Pancreas (tissue), 10 donors: ENCODE results near the gene AP3S1. TPM values are rescaled to one million over a fixed set of nuclear protein-coding genes. Genes with fewer than 3 reads are reported as not detected.

Experiments
- ATAC-seq, 4 donors: fragments of 200-7000 bp; cut with Tn5 transposase; one replicate each; pipeline versions ENCODE4 v1.8.0 to v1.9.1; 2020; ENCODE audit warnings: mild to moderate bottlenecking in 4 of 4, moderate library complexity in 4 of 4
- DNase-seq, 6 donors: peaks; one replicate each; pipeline ENCODE4 v3.0.0-alpha.2; 2020
- FAIRE-seq: peaks from 2 replicates; lab custom pipeline; 2012; peaks lifted over from hg19 to GRCh38; lab: Jason Lieb, UNC
- H3K27ac ChIP-seq, 4 donors: fragments of 200-600 bp; sonication (generic); 1 replicate in 3 of 4; 2 replicates in 1 of 4; pipeline versions ENCODE4 v1.5.0 to v1.8.0; 2020
- H3K27me3 ChIP-seq, 4 donors: fragments of 200-600 bp; one replicate each; pipeline ENCODE4 v1.8.0; 2021
- H3K36me3 ChIP-seq, 3 donors: fragments of 200-600 bp; sonication (generic) in 1 of 3; one replicate each; pipeline versions ENCODE4 v1.5.0 to v1.8.0; 2020 to 2021
- H3K4me1 ChIP-seq, 3 donors: fragments of 200-600 bp; one replicate each; pipeline ENCODE4 v1.8.0; 2021
- H3K4me3 ChIP-seq, 4 donors: fragments of 200-600 bp; sonication (generic) in 2 of 4; one replicate each; pipeline versions ENCODE4 v1.5.0 to v1.8.0; 2020 to 2021
- H3K9me3 ChIP-seq, 4 donors: fragments of 200-600 bp; one replicate each; pipeline ENCODE4 v1.8.0; 2021
- WGBS, 2 donors: extraction: QIAGEN DNeasy Blood & Tissue Kit; methylation state at CpG; one replicate each; pipeline ENCODE4 v1.1.7; 2013; 5-methylcytosine and 5-hydroxymethylcytosine counted together
- intact Hi-C, 3 donors: fragments of 100-400 bp; cut with DNase I; formaldehyde crosslinking; loops; one replicate each; pipeline versions ENCODE4 v1.11.1 to v1.14.2; 2022
- polyA plus RNA-seq, 2 donors: library from polyadenylated mRNA; stranded (reverse); fragments of 200-250 nt; gene quantifications; one replicate each; pipeline ENCODE4 v1.2.3, GENCODE V29; 2013
- total RNA-seq, 6 donors: library from RNA; stranded (reverse); fragmentation: NEBNext Ultra II Directional in 4 of 6; extraction: Animal tissue kit (Norgen Biotek cat#: 25700) in 4 of 6; gene quantifications; one replicate each; pipeline versions ENCODE4 v1.2.1 to v1.2.4, GENCODE V29; 2021 to 2023
- TF ChIP-seq, protein P1 (sequence below), 4 donors: fragments of 200-600 bp; sonication (generic) in 3 of 4; IDR thresholded peaks; one replicate each; pipeline versions ENCODE4 v1.5.0 to v1.8.0; 2021; ENCODE audit warnings: antibody characterized with exemption in 4 of 4
- donor health status: healthy with polysubstance abuse.
- donor health status: DM: no; HTN: no; CAD: no; lungs with moderate emphysema.
- donor health status: DM: no; HTN: no; CAD: no.
- donor health status: control.
- donor health status: control.
- donor health status: Bipolar disorder and iron deficiency.
- donor health status: DM: yes; HTN: yes; CAD: no.
- donor health status: DM: no; HTN: no; CAD: no.
- donor health status: DM: no; HTN: no; CAD: no.
- donor health status: DM: yes; HTN: yes; CAD: no.

Gene AP3S1
- total and polyA plus RNA-seq, 8 donors: 26.0 to 58.4 (median 47.9) TPM

DNA sequence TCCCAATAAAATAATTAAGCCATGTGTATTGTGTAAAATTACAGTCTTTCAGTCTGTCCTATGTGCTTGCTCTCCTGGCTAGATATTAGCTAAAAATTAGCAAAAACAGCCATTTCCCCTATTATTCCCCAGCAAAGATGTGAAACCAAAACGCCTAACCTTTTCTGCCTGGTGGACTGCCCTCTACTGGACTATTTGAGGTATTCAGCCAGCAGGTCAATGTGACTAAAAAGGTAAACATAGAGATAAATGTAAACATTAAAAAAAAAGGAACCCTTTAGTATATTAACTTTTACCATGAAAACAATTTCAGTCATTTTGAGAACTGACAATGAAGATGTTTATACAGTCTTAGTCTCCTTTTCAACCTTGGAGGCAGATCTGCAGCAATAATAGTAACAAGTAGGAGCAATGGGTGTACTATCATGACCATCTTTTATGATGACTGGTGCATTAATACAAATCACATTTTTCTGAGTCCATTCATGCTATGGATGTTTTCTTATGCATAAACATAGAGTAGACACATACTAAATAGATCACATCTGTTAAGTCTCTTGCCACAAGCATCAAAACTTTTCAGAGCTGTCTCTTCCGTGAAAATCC lies 10.5 kb upstream of the AP3S1 start:
- Histone ChIP-seq H3K27ac (no peak overlapping the region), H3K36me3 (peaks cover 0 to 17% (median 0%) of the 10 kb centered on the region in 3 donors), H3K4me3 (no peak overlapping the region), H3K9me3 (no peaks in the 10 kb centered on the region), H3K4me1 (no peaks in the 10 kb centered on the region), H3K27me3 (no peaks in the 10 kb centered on the region)
- 46 to 53% methylated on average over 2 of the region's 2 CpGs for WGBS, 2 donors
- DNase-seq: peak in 1 of 6 donors; percentile 27
- intact Hi-C loops: no loop called here
- FAIRE-seq: peak; percentile 80
- peak; percentile 70 to 92 (median 86) for ATAC-seq
- TF ChIP-seq, protein P1, sequence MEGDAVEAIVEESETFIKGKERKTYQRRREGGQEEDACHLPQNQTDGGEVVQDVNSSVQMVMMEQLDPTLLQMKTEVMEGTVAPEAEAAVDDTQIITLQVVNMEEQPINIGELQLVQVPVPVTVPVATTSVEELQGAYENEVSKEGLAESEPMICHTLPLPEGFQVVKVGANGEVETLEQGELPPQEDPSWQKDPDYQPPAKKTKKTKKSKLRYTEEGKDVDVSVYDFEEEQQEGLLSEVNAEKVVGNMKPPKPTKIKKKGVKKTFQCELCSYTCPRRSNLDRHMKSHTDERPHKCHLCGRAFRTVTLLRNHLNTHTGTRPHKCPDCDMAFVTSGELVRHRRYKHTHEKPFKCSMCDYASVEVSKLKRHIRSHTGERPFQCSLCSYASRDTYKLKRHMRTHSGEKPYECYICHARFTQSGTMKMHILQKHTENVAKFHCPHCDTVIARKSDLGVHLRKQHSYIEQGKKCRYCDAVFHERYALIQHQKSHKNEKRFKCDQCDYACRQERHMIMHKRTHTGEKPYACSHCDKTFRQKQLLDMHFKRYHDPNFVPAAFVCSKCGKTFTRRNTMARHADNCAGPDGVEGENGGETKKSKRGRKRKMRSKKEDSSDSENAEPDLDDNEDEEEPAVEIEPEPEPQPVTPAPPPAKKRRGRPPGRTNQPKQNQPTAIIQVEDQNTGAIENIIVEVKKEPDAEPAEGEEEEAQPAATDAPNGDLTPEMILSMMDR (IDR thresholded peaks at IDR 0.05): peak; percentile 49 to 74 (median 65)

DNA sequence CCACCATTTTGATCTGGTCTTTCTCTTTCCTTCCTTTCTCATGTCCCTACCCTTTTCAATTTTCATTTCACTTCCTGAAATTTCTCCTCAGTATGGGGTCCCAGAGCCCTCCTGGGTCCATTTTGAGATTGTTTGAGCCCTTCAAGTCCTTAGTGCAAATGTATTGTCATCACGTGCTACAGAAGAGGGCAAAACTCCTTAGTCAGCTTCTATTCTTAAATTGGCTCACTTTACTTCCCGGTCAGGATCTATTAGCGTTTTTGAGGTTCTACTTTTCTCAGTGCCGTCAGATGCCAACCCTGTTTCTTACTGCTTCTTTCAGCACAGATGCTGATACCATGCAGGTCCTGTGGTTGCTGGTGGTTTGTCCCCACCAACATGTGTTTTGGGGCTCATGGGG lies 6.3 kb upstream of the AP3S1 start:
- Histone ChIP-seq H3K4me3 (no peak overlapping the region), H3K4me1 (peaks cover 0 to 25% (median 23%) of the 10 kb centered on the region in 3 donors), H3K36me3 (peaks cover 0 to 23% (median 0%) of the 10 kb centered on the region in 3 donors), H3K27ac (no peak overlapping the region), H3K9me3 (no peaks in the 10 kb centered on the region), H3K27me3 (no peaks in the 10 kb centered on the region)
- FAIRE-seq (no peak), ATAC-seq (no peak), DNase-seq (no peak)
- WGBS, 2 donors: 92 to 96% methylated on average over 4 of the region's 4 CpGs
- intact Hi-C loops: no loop called here
- TF ChIP-seq, protein P1 (IDR thresholded peaks at IDR 0.05): no peak

DNA sequence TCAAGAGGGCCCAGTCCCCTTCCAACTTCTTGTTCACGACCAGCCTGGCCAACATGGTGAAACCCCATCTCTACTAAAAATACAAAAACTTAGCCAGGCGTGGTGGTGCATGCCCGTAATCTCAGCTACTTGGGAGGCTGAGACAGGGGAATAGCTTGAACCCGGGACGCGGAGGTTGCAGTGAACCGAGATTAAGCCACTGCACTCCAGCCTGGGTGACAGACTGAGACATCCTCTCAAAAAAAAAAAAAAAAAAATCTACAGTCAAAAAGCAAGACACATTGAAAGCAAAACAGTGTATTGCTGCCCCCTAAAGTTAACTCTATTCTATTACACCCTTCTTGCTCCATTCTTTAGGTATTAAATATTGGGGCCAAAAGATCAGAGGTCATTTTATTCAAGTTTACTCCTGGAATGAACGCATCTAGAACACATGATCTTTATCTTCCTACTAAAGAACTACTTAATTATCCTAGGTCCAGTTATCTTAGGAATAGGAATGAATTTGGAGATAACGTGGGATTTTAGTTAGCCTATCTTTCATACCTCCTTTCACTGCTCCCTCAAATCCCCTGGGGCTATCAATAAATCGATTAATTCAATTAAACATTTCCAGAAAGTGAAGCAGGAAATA lies 2.7 kb upstream of the AP3S1 start:
- TF ChIP-seq, protein P1 (IDR thresholded peaks at IDR 0.05): peak; percentile 14 to 48 (median 39)
- DNase-seq (no peak), ATAC-seq (peak in 2 of 4 donors; percentile 10 to 18), FAIRE-seq (no peak)
- 27% methylated on average over 10 of the region's 10 CpGs for whole genome bisulfite sequencing, 2 donors
- H3K27me3 ChIP-seq: no peaks in the 10 kb centered on the region
- H3K4me1 ChIP-seq: peaks cover 9 to 36% (median 26%) of the 10 kb centered on the region in 3 donors
- H3K27ac ChIP-seq: no peak overlapping the region
- peaks cover 0 to 19% (median 0%) of the 10 kb centered on the region in 3 donors for H3K36me3 ChIP-seq
- no peaks in the 10 kb centered on the region for H3K9me3 ChIP-seq
- H3K4me3 ChIP-seq: peak overlapping the region in 1 of 4 donors; percentile 94
- intact Hi-C loops: no loop called here

DNA sequence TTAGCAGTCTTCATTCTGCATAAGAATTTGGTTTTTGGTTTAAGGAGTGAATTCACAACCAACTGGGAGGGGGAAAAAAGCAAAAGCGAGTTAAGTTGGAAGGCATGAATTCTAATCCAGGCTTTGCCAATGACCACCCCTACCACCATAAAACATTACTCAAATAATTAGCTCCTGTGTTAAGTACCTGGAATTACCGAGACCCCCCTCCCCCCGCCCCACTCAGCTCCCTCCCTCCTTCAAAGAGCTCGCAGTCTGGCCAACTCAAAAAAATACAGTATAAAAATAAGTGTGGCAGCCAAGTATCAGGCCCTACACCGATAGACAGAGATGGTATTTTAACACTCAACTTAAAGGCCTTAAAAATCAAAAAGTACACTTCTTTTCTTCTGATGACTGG lies 862 bp upstream of the AP3S1 start:
- no peaks in the 10 kb centered on the region for H3K27me3 ChIP-seq
- ATAC-seq: no peak
- peak overlapping the region; percentile 90 to 95 (median 92) for H3K27ac ChIP-seq
- no peaks in the 10 kb centered on the region for H3K9me3 ChIP-seq
- peaks cover 0 to 10% (median 0%) of the 10 kb centered on the region in 3 donors for H3K36me3 ChIP-seq
- peak overlapping the region; percentile 94 to 98 (median 96) for H3K4me3 ChIP-seq
- intact Hi-C loops: loop anchor here in 1 of 3 donors (5.0 kb wide), 1 partner anchor 209 kb away; no protein-coding TSS in a partner anchor
- no peak for DNase-seq
- WGBS, 2 donors: 0% methylated on average over 5 of the region's 5 CpGs
- TF ChIP-seq, protein P1 (IDR thresholded peaks at IDR 0.05): no peak
- no peak for FAIRE-seq
- H3K4me1 ChIP-seq: peaks cover 15 to 41% (median 26%) of the 10 kb centered on the region in 3 donors
